GM12892 (cell line): Measurements from ENCODE around the gene RPTOR.

ENCODE experiments used
- DNase-seq: peaks from one replicate; pipeline ENCODE4 v3.0.0; 2011; ENCODE audit not compliant: insufficient read length
- FAIRE-seq: peaks from 2 replicates; lab custom pipeline; 2011; peaks lifted over from hg19 to GRCh38; lab: Jason Lieb, UNC
- POLR2A ChIP-seq: IDR thresholded peaks from 2 replicates; pipeline ENCODE4 v1.6.1; 2011; ENCODE audit warnings: low read depth, low read length, control low read depth
- POLR2AphosphoS5 ChIP-seq: IDR thresholded peaks from 2 replicates; pipeline ENCODE4 v1.6.1; 2011; ENCODE audit warnings: low read depth, low read length, control low read depth
- TAF1 ChIP-seq: IDR thresholded peaks from 2 replicates; pipeline ENCODE4 v1.6.1; 2011; ENCODE audit warnings: low read depth, mild to moderate bottlenecking, control low read depth, low read length, borderline replicate concordance

Gene RPTOR

GRCh38 chr17:80773243-80773991 is 228.8 kb downstream of the RPTOR start:
- FAIRE-seq (no peak), DNase-seq (no peak)
- TF ChIP-seq POLR2AphosphoS5, result no peak
- no peak for TF ChIP-seq TAF1
- TF ChIP-seq POLR2A, result no peak

GRCh38 chr17:80774146-80774545 is 229.5 kb downstream of the RPTOR start:
- TF ChIP-seq TAF1 (no peak), POLR2AphosphoS5 (no peak), POLR2A (no peak)
- FAIRE-seq, result peak; percentile 61
- no peak for DNase-seq

- FAIRE-seq (peak; percentile 46), DNase-seq (no peak)
- no peak for TF ChIP-seq TAF1
- TF ChIP-seq POLR2AphosphoS5, result no peak
- no peak for TF ChIP-seq POLR2A
These were observed 230.1 kb downstream of the RPTOR start for GRCh38 chr17:80774643-80775281.

GRCh38 chr17:80775863-80776262 is 231.2 kb downstream of the RPTOR start:
- no peak for TF ChIP-seq POLR2AphosphoS5
- TF ChIP-seq POLR2A, result no peak
- no peak for TF ChIP-seq TAF1
- FAIRE-seq (no peak), DNase-seq (no peak)

GRCh38 chr17:80777274-80777673 is 232.6 kb downstream of the RPTOR start:
- FAIRE-seq (no peak), DNase-seq (no peak)
- TF ChIP-seq POLR2AphosphoS5, result no peak
- TF ChIP-seq TAF1, result no peak
- no peak for TF ChIP-seq POLR2A

- FAIRE-seq, result no peak
These were observed 234.1 kb downstream of the RPTOR start for GRCh38 chr17:80778716-80779115.

GRCh38 chr17:80779336-80779735 is 234.7 kb downstream of the RPTOR start:
- FAIRE-seq (no peak), DNase-seq (no peak)
- TF ChIP-seq POLR2AphosphoS5 (no peak), TAF1 (no peak), POLR2A (no peak)

More at GRCh38 chr17:80778716-80779115, 234.1 kb downstream of the RPTOR start:
- no peak for TF ChIP-seq POLR2AphosphoS5
- no peak for TF ChIP-seq POLR2A
- no peak for TF ChIP-seq TAF1
- DNase-seq, result no peak

GRCh38 chr17:80779961-80780380 is 235.3 kb downstream of the RPTOR start:
- TF ChIP-seq POLR2A (0 out of 2 replicates have a peak, but pooled peaks have one; percentile 18), POLR2AphosphoS5 (no peak), TAF1 (no peak)
- DNase-seq (no peak), FAIRE-seq (peak; percentile 21)

- TF ChIP-seq POLR2AphosphoS5, result no peak
- TF ChIP-seq POLR2A, result no peak
- TF ChIP-seq TAF1, result no peak
- DNase-seq (peak; percentile 61), FAIRE-seq (peak; percentile 91)
These were observed 236.0 kb downstream of the RPTOR start for GRCh38 chr17:80780381-80781198.

- FAIRE-seq (no peak), DNase-seq (no peak)
- no peak for TF ChIP-seq POLR2A
- no peak for TF ChIP-seq POLR2AphosphoS5
- TF ChIP-seq TAF1, result no peak
These were observed 236.6 kb downstream of the RPTOR start for GRCh38 chr17:80781211-80781610.

- no peak for TF ChIP-seq POLR2A
- TF ChIP-seq POLR2AphosphoS5, result no peak
- TF ChIP-seq TAF1, result no peak
- DNase-seq, result no peak
- FAIRE-seq, result no peak
These were observed 237.2 kb downstream of the RPTOR start for GRCh38 chr17:80781807-80782277.
